WERI-Rb-1 (cell line): Measurements from ENCODE around the gene GPS2.
A peak's percentile ranks its signal among the peaks of the same experiment; 100 is the strongest.

ENCODE experiments used
- DNase-seq: peaks from one replicate; pipeline ENCODE4 v3.0.0-alpha.2; 2020
- H3K27ac ChIP-seq: fragments of 250-450 bp; sonication (Bioruptor Pico); 2 replicates; pipeline ENCODE4 v1.5.1; 2020; ENCODE audit warnings: mild to moderate bottlenecking, moderate library complexity
- H3K27me3 ChIP-seq: fragments of 250-450 bp; sonication (Bioruptor Pico); 2 replicates; pipeline ENCODE4 v1.5.1; 2021; ENCODE audit warnings: mild to moderate bottlenecking, low read depth, moderate library complexity; ENCODE audit not compliant: insufficient read depth, severe bottlenecking
- H3K36me3 ChIP-seq: fragments of 250-450 bp; sonication (Bioruptor Pico); 2 replicates; pipeline ENCODE4 v1.5.1; 2020; ENCODE audit warnings: mild to moderate bottlenecking, moderate library complexity
- H3K4me3 ChIP-seq: 2 replicates; pipeline ENCODE4 v1.5.1; 2011; ENCODE audit warnings: low read depth, mild to moderate bottlenecking, control low read depth, low read length
- H3K9me3 ChIP-seq: fragments of 250-450 bp; sonication (Bioruptor Pico); 2 replicates; pipeline ENCODE4 v1.5.1; 2021; ENCODE audit warnings: mild to moderate bottlenecking, moderate library complexity; ENCODE audit not compliant: severe bottlenecking
- TF ChIP-seq, protein P1 (sequence below): IDR thresholded peaks from 2 replicates; pipeline ENCODE4 v1.5.1; 2011; ENCODE audit warnings: low read depth, mild to moderate bottlenecking, control low read depth, inconsistent platforms, low read length

The GPS2 gene

DNA sequence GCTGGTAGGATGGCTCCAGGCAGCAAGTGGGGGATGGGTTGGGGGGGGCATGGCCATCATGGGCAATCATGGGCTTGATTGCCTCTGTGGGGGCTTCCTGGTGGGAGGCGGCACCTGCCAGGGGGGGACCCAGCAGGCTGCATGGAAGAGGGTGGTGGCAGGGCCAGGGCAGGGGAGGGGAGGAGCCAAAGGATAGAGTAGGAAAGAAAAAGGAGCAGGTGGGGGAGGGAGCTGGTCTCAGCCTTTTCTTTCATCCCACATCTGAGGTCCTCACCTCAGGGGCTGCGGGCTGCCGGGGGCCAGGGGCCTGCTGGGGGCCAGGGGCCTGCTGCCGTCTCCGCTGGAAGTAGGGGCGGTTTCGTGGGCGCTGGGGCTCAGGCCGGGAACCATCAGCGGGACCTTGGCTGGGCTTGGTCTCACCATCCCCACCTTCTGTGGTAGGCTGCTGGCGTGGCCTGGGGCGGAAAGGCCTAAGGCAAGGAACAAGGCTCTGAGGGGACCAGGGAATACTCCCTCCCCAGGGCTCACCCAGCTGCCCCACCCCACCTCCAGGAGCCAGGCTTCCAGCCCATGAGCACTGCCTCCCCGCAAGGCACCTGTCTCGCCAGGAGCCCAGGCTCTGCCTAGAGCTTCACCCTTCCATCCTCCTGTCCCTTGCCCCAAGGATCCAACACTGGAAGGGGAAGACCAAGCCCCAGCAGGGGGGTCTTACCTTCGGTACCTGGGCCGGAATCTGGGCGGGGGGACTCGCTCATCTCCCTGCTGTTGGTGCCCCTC lies 25.7 kb downstream of the GPS2 start:
- TF ChIP-seq, protein P1, sequence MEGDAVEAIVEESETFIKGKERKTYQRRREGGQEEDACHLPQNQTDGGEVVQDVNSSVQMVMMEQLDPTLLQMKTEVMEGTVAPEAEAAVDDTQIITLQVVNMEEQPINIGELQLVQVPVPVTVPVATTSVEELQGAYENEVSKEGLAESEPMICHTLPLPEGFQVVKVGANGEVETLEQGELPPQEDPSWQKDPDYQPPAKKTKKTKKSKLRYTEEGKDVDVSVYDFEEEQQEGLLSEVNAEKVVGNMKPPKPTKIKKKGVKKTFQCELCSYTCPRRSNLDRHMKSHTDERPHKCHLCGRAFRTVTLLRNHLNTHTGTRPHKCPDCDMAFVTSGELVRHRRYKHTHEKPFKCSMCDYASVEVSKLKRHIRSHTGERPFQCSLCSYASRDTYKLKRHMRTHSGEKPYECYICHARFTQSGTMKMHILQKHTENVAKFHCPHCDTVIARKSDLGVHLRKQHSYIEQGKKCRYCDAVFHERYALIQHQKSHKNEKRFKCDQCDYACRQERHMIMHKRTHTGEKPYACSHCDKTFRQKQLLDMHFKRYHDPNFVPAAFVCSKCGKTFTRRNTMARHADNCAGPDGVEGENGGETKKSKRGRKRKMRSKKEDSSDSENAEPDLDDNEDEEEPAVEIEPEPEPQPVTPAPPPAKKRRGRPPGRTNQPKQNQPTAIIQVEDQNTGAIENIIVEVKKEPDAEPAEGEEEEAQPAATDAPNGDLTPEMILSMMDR, result no peak
- Histone ChIP-seq H3K27me3 (no peaks in the 10 kb centered on the region), H3K36me3 (no peaks in the 10 kb centered on the region), H3K9me3 (no peaks in the 10 kb centered on the region), H3K4me3 (no peak overlapping the region), H3K27ac (no peak overlapping the region)
- no peak for DNase-seq

DNA sequence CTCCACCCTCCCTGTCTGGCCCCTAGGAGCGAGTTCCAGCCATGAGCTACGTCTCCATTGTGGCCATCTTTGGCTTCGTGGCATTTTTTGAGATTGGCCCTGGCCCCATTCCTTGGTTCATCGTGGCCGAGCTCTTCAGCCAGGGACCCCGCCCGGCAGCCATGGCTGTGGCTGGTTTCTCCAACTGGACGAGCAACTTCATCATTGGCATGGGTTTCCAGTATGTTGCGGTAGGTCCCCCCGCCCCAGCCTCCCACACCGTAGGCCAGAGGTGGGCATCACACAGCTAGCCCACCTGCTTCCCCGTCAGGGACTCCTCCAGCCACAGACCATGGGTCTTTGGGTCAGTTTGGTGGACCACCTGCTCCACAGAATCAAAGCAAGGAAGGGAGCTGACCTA lies 29.5 kb downstream of the GPS2 start:
- Histone ChIP-seq H3K27ac (no peak overlapping the region), H3K4me3 (no peak overlapping the region), H3K36me3 (no peaks in the 10 kb centered on the region), H3K27me3 (no peaks in the 10 kb centered on the region), H3K9me3 (no peaks in the 10 kb centered on the region)
- no peak for DNase-seq
- TF ChIP-seq, protein P1, result no peak

DNA sequence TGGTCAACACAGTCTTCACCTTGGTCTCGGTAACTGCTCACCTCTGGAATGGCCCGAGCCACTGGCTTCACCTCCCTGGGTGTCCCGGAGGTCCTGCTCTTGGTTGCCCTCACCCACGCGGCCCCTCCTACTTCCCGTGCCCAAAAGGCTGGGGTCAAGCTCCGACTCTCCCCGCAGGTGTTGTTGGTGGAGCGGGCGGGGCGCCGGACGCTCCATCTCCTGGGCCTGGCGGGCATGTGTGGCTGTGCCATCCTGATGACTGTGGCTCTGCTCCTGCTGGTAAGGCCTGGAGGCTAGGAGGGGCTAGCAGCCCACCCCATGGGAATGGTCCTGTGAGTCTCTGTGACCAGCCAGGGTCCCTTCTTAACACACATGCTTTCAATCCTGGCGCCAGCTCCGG lies 30.2 kb downstream of the GPS2 start:
- DNase-seq, result no peak
- H3K27me3 ChIP-seq, result no peaks in the 10 kb centered on the region
- no peak overlapping the region for H3K4me3 ChIP-seq
- H3K36me3 ChIP-seq, result no peaks in the 10 kb centered on the region
- TF ChIP-seq, protein P1, result no peak
- no peaks in the 10 kb centered on the region for H3K9me3 ChIP-seq
- H3K27ac ChIP-seq, result no peak overlapping the region

DNA sequence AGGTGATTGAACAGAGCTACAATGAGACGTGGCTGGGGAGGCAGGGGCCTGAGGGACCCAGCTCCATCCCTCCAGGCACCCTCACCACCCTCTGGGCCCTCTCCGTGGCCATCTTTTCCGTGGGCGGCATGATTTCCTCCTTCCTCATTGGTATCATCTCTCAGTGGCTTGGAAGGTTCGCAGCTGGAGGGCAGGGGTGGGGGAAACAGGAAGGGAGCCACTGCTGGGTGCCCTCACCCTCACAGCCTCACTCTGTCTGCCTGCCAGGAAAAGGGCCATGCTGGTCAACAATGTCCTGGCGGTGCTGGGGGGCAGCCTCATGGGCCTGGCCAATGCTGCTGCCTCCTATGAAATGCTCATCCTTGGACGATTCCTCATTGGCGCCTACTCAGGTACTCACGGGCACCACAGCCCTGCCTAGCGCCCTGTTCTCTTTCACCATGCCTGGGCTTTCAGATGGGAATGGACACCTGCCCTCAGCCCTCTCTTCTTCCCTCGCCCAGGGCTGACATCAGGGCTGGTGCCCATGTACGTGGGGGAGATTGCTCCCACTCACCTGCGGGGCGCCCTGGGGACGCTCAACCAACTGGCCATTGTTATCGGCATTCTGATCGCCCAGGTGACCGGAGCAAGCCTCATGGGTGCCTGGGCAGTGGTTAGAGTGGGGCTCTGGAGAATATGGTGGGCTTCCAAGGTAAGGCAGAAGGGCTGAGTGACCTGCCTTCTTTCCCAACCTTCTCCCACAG lies 31.5 kb downstream of the GPS2 start:
- TF ChIP-seq, protein P1, result no peak
- H3K9me3 ChIP-seq, result no peaks in the 10 kb centered on the region
- no peaks in the 10 kb centered on the region for H3K36me3 ChIP-seq
- no peaks in the 10 kb centered on the region for H3K27me3 ChIP-seq
- H3K4me3 ChIP-seq, result no peak overlapping the region
- H3K27ac ChIP-seq, result no peak overlapping the region
- DNase-seq, result no peak

DNA sequence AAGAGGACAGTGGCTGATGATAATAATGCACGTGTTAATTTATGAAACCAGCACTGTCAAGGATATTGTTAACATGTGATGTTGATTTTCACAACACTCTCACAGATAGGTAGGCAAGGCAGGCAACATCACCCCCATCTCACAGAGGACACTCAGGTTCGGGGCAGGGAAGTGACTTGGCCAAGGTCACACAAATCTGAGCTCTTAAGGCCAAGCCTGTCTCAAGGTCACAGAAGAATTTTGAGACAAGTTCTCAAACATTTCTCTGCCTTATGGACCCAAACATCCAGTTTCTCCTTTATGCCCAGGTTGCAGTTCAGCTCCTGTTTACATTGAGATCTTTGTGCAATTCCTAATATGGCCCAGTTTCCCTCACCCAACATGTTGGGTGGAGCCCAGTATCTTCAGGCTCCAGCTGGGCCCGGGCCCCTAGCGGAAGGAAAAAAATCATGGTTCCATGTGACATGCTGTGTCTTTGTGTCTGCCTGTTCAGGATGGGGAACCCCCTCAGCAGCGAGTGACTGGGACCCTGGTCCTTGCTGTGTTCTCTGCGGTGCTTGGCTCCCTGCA lies 32.3 kb downstream of the GPS2 start:
- H3K27me3 ChIP-seq, result no peaks in the 10 kb centered on the region
- H3K9me3 ChIP-seq, result no peaks in the 10 kb centered on the region
- no peak for DNase-seq
- no peaks in the 10 kb centered on the region for H3K36me3 ChIP-seq
- no peak overlapping the region for H3K27ac ChIP-seq
- peak overlapping the region; percentile 57 for H3K4me3 ChIP-seq
- TF ChIP-seq, protein P1, result no peak
